K562 (cell line): Measurements from ENCODE around the gene GTSE1. TPM values are rescaled to one million over a fixed set of nuclear protein-coding genes. Genes with fewer than 3 reads are reported as not detected.
"Not testable (repeated sequence)": the region's sequence is repeated elsewhere in the genome, so short reads cannot be mapped to it uniquely, and the experiment has no call there.

Experiments
- ATAC-seq: fragments of 200-7000 bp; cut with Tn5 transposase; 3 replicates; pipeline ENCODE4 v1.9.1; 2020; ENCODE audit warnings: moderate library complexity
- BruUV-seq: library from RNA; stranded (reverse); fragments of 400-500 nt; replicated peaks from 2 replicates; lab custom pipeline; 2021; lab: Mats Ljungman, UMichigan
- CTCF ChIA-PET: fragments of 300-600 bp; formaldehyde crosslinking; extraction: SDS; loops from one replicate; lab custom pipeline; 2021; ENCODE audit warnings: low intra/inter-chr PET ratio; lab: Yijun Ruan, JAX
- POLR2A ChIA-PET: fragments of 300-600, 350-650 bp; sonication (Branson Sonifier 250); formaldehyde crosslinking; extraction: SDS; loops from one replicate; lab custom pipeline; 2021; ENCODE audit warnings: antibody characterized with exemption, inconsistent platforms; lab: Yijun Ruan, JAX
- DNase-seq, 4 experiments: peaks; one replicate each; pipeline versions ENCODE4 v3.0.0 to v3.0.0-alpha.2; 2011 to 2018; ENCODE audit warnings: low spot score in 3 of 4, mixed read lengths in 3 of 4; ENCODE audit errors: extremely low read depth in 1 of 4
- FAIRE-seq: peaks from 2 replicates; lab custom pipeline; 2011; peaks lifted over from hg19 to GRCh38; lab: Jason Lieb, UNC
- H2AFZ ChIP-seq: 2 replicates; pipeline ENCODE4 v1.6.0; 2011; ENCODE audit warnings: low read depth, low read length, control low read depth, inconsistent platforms
- H3K27ac ChIP-seq: fragments of 200-600 bp; 3 replicates; pipeline ENCODE4 v1.8.0; 2011; ENCODE audit warnings: low read depth, mild to moderate bottlenecking, control low read depth, inconsistent platforms, low read length, moderate library complexity, mixed read lengths; ENCODE audit errors: extremely low read depth
- H3K27me3 ChIP-seq, 2 experiments: fragments of 300-600 bp in 1 of 2; 2 replicates in 1 of 2; 3 replicates in 1 of 2; pipeline versions ENCODE4 v1.6.0 to v1.8.0; 2011; ENCODE audit warnings: inconsistent platforms in 2 of 2, low read length in 2 of 2, mild to moderate bottlenecking in 1 of 2, mixed read lengths in 1 of 2, moderate library complexity in 1 of 2; ENCODE audit not compliant: control insufficient read depth in 2 of 2, insufficient read depth in 2 of 2
- H3K36me3 ChIP-seq: fragments of 300-600 bp; 3 replicates; pipeline ENCODE4 v1.8.0; 2011; ENCODE audit warnings: mild to moderate bottlenecking, low read length, inconsistent platforms; ENCODE audit not compliant: control insufficient read depth, insufficient read depth
- H3K4me1 ChIP-seq, 2 experiments: fragments of 200-600 bp in 1 of 2; replicated peaks in 1 of 2; 2 replicates in 1 of 2; 3 replicates in 1 of 2; pipeline versions ENCODE4 v1.5.1 to v1.8.0; 2011; ENCODE audit warnings: inconsistent platforms in 2 of 2, low read length in 2 of 2, mild to moderate bottlenecking in 1 of 2, mixed read lengths in 1 of 2, moderate library complexity in 1 of 2; ENCODE audit not compliant: control insufficient read depth in 2 of 2, insufficient read depth in 2 of 2
- H3K4me2 ChIP-seq: 2 replicates; pipeline ENCODE4 v1.6.1; 2011; ENCODE audit warnings: low read length, control low read depth, inconsistent platforms, mixed read lengths; ENCODE audit not compliant: insufficient read depth
- H3K4me3 ChIP-seq: fragments of 200-600 bp; sonication (generic), shearing (Covaris generic); 2 replicates; pipeline ENCODE4 v1.5.1; 2016; ENCODE audit warnings: control low read depth, inconsistent platforms
- H3K79me2 ChIP-seq: fragments of 200-600 bp; 3 replicates; pipeline ENCODE4 v1.8.0; 2011; ENCODE audit warnings: low read length, inconsistent platforms; ENCODE audit not compliant: control insufficient read depth, insufficient read depth
- H3K9ac ChIP-seq, 2 experiments: 2 replicates each; pipeline versions ENCODE4 v1.6.0 to v1.6.1; 2011; ENCODE audit warnings: low read depth in 2 of 2, low read length in 2 of 2, control low read depth in 1 of 2, inconsistent platforms in 1 of 2, mild to moderate bottlenecking in 1 of 2, mixed read lengths in 1 of 2; ENCODE audit not compliant: insufficient read depth in 1 of 2
- H3K9me1 ChIP-seq: one replicate; pipeline ENCODE4 v1.6.0; 2011; ENCODE audit warnings: inconsistent platforms, mild to moderate bottlenecking, low read length, moderate library complexity; ENCODE audit not compliant: control insufficient read depth, insufficient read depth
- H3K9me3 ChIP-seq: replicated peaks from 2 replicates; pipeline ENCODE4 v1.5.1; 2011; ENCODE audit warnings: low read depth, low read length, inconsistent platforms; ENCODE audit not compliant: control insufficient read depth, insufficient read depth
- H4K20me1 ChIP-seq: replicated peaks from 2 replicates; pipeline ENCODE4 v1.6.1; 2011; ENCODE audit warnings: low read length, inconsistent platforms, mixed read lengths; ENCODE audit not compliant: control insufficient read depth, insufficient read depth
- EP400 ChIP-seq: fragments of 450-650 bp; IDR thresholded peaks from 2 replicates; pipeline ENCODE4 v1.6.1; 2017; ENCODE audit warnings: antibody characterized with exemption, mild to moderate bottlenecking, moderate library complexity
- FOXP1 ChIP-seq: sonication (generic); formaldehyde crosslinking; IDR thresholded peaks from 2 replicates; pipeline ENCODE4 v1.8.0; 2022; ENCODE audit warnings: mild to moderate bottlenecking, missing genetic modification reagents
- GABPB2 ChIP-seq: fragments of 250-450 bp; sonication (Bioruptor Pico); conservative IDR thresholded peaks from 2 replicates; pipeline ENCODE4 v1.5.1; 2021; ENCODE audit warnings: mild to moderate bottlenecking
- NCOA6 ChIP-seq: fragments of 450-650 bp; IDR thresholded peaks from 2 replicates; pipeline ENCODE4 v1.6.1; 2017; ENCODE audit warnings: mild to moderate bottlenecking
- PHF21A ChIP-seq: fragments of 450-650 bp; IDR thresholded peaks from 2 replicates; pipeline ENCODE4 v1.6.1; 2017; ENCODE audit warnings: low read depth, borderline replicate concordance
- SOX6 ChIP-seq: fragments of 450-650 bp; IDR thresholded peaks from 2 replicates; pipeline ENCODE4 v1.6.1; 2014; ENCODE audit warnings: mild to moderate bottlenecking
- ZFP30 ChIP-seq: fragments of 250-450 bp; sonication (Bioruptor Pico); IDR thresholded peaks from 2 replicates; pipeline ENCODE4 v1.8.0; 2022; ENCODE audit warnings: moderate library complexity, mild to moderate bottlenecking, inconsistent platforms, borderline replicate concordance
- WGBS: fragments of 100-300 bp; shearing (Covaris generic); methylation state at CpG from one replicate; pipeline ENCODE4 v1.1.6; 2016; ENCODE audit warnings: low coverage, mixed read lengths; ENCODE audit not compliant: insufficient coverage; ENCODE audit errors: missing lambda C conversion rate; 5-methylcytosine and 5-hydroxymethylcytosine counted together
- in situ Hi-C: fragments of 300-500 bp; cut with MboI; formaldehyde crosslinking; loops from 4 replicates; pipeline ENCODE4 v1.15.0; 2018; ENCODE audit warnings: inconsistent platforms, mixed read lengths
- intact Hi-C: fragments of 100-400 bp; cut with micrococcal nuclease; formaldehyde crosslinking; loops from 2 replicates; pipeline ENCODE4 v1.14.2; 2022
- polyA plus RNA-seq, 8 experiments: library from polyadenylated mRNA; depleted of rRNA in 4 of 8; stranded (reverse) in 5 of 8; unstranded in 3 of 8; fragments of >200 nt; fragmentation: Nextera tagmentation in 2 of 8; fragmentation: Illumina TruSeq in 1 of 8; extraction: Ambion mirVana in 2 of 8; extraction: Trizol in 1 of 8; gene quantifications; 2 replicates each; pipeline versions ENCODE4 v1.2.1 to v1.2.3, GENCODE V29; 2011 to 2014; ENCODE audit warnings: inconsistent platforms in 1 of 8, missing spikeins in 1 of 8
- total RNA-seq, 7 experiments: library from RNA; depleted of rRNA in 6 of 7; stranded (reverse); fragments of >200 nt in 6 of 7; fragmentation: Illumina TruSeq in 2 of 7; extraction: Trizol in 2 of 7; gene quantifications; 2 replicates each; pipeline versions ENCODE4 v1.2.1 to v1.2.3, GENCODE V29; 2011 to 2021; ENCODE audit warnings: low replicate concordance in 1 of 7

Gene GTSE1
- total and polyA plus RNA-seq, 9 of the 15 experiments (the other 6 are each of a cell fraction or from before 2014, with no cell fraction given) = 2.5 to 22.5 (median 12.9) TPM

GRCh38 chr22:46263216-46263590 is 33.5 kb upstream of the GTSE1 start, which contains the start of gene PKDREJ:
Gene PKDREJ (minus strand): TSS chr22:46263343. CDS start chr22:46263322, 21 bp downstream.
- ATAC-seq (no peak), DNase-seq (no peak), FAIRE-seq (no peak)
- Histone ChIP-seq H3K9me3 (no peaks in the 10 kb centered on the region; the same call in none of the 2 replicates), H3K4me3 (no peak within 1 kb of the TSS), H3K4me1 (peaks cover 0 to 8% of the 10 kb centered on the region in 2 experiments; a peak in 3 of 5 replicates), H4K20me1 (no peaks in the 10 kb centered on the region), H3K4me2 (no peak within 1 kb of the TSS), H3K9me1 (no peaks in the 10 kb centered on the region), H3K79me2 (peaks cover 3% of the 10 kb centered on the region), H3K27me3 (no peaks in the 10 kb centered on the region), H3K36me3 (no peaks in the 10 kb centered on the region), H3K27ac (no peak within 1 kb of the TSS), H3K9ac (no peak within 1 kb of the TSS), H2AFZ (no peak within 1 kb of the TSS)
- intact Hi-C loops (no loop called here), in situ Hi-C loops (no loop called here)
- no TSS peak for BruUV-seq
- ChIA-PET POLR2A (no interaction called here), CTCF (no interaction called here)
- no CpG with 5 or more reads among the region's 30 CpGs for WGBS
- TF ChIP-seq GABPB2 (CRISPR knock-in tag) (no peak), EP400 (no peak), FOXP1 (CRISPR knock-in tag) (no peak), SOX6 (no peak), PHF21A (no peak), ZFP30 (CRISPR knock-in tag) (no peak), NCOA6 (no peak)

DNA sequence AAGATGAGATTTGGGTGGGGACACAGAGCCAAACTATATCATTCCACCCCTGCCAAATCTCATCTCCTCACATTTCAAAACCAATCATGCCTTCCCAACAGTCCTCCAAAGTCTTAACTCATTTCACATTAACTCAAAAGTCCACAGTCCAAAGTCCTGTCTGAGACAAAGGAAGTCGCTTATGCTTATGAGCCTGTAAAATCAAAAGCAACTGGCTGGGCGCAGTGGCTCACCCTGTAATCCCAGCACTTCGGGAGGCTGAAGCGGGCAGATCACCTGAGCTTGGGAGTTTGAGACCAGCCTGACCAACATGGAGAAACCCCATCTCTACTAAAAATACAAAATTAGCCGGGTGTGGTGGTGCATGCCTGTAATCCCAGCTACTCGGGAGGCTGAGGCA is 32.1 kb upstream of the GTSE1 start:
- WGBS = 71% methylated on average over 3 of the region's 6 CpGs
- ATAC-seq, BruUV-seq, intact Hi-C loops, H4K20me1 ChIP-seq, H3K4me2 ChIP-seq, H2AFZ ChIP-seq, H3K4me3 ChIP-seq, H3K9me1 ChIP-seq, H3K9ac ChIP-seq, CTCF ChIA-PET, H3K27me3 ChIP-seq, FAIRE-seq, H3K9me3 ChIP-seq, DNase-seq, POLR2A ChIA-PET, H3K36me3 ChIP-seq, H3K27ac ChIP-seq, in situ Hi-C loops: not testable (repeated sequence)
- peaks cover 0 to 20% of the 10 kb centered on the region in 2 experiments; a peak in 4 of 5 replicates for H3K4me1 ChIP-seq
- H3K79me2 ChIP-seq = peaks cover 15% of the 10 kb centered on the region
